Osteoblast (primary cell): ENCODE data around the gene PACSIN2. TPM values are rescaled to one million over a fixed set of nuclear protein-coding genes. Genes with fewer than 3 reads are reported as not detected.

ENCODE experiments used
- DNase-seq: peaks from one replicate; pipeline ENCODE4 v3.0.0; 2011; ENCODE audit warnings: low spot score, mixed read lengths; ENCODE audit not compliant: insufficient read length; ENCODE audit errors: missing footprints
- H2AFZ ChIP-seq: 2 replicates; pipeline ENCODE4 v1.6.0; 2011; ENCODE audit warnings: mild to moderate bottlenecking, low read length
- H3K27ac ChIP-seq: 2 replicates; pipeline ENCODE4 v1.5.1; 2011; ENCODE audit warnings: mild to moderate bottlenecking, low read depth, low read length, moderate library complexity
- H3K27me3 ChIP-seq: 2 replicates; pipeline ENCODE4 v1.6.0; 2012; ENCODE audit warnings: mild to moderate bottlenecking, control low read depth, inconsistent platforms, low read length, moderate library complexity; ENCODE audit not compliant: insufficient read depth
- H3K36me3 ChIP-seq: 2 replicates; pipeline ENCODE4 v1.5.1; 2011; ENCODE audit warnings: mild to moderate bottlenecking, low read length, control low read depth, moderate library complexity; ENCODE audit not compliant: insufficient read depth
- H3K4me1 ChIP-seq: 2 replicates; pipeline ENCODE4 v1.5.1; 2011; ENCODE audit warnings: mild to moderate bottlenecking, low read length, control low read depth, moderate library complexity; ENCODE audit not compliant: insufficient read depth
- H3K4me2 ChIP-seq: 2 replicates; pipeline ENCODE4 v1.6.0; 2011; ENCODE audit warnings: mild to moderate bottlenecking, low read length; ENCODE audit not compliant: insufficient read depth
- H3K4me3 ChIP-seq: fragments of 200-600 bp; sonication (generic); 3 replicates; pipeline ENCODE4 v1.5.1; 2012; ENCODE audit warnings: mild to moderate bottlenecking, low read length, inconsistent platforms; ENCODE audit not compliant: insufficient read depth
- H3K79me2 ChIP-seq: 2 replicates; pipeline ENCODE4 v1.6.0; 2012; ENCODE audit warnings: mild to moderate bottlenecking, low read length, control low read depth, inconsistent platforms; ENCODE audit not compliant: insufficient read depth
- H3K9me3 ChIP-seq: 2 replicates; pipeline ENCODE4 v1.5.1; 2011; ENCODE audit warnings: low read depth, low read length, control low read depth
- H4K20me1 ChIP-seq: 2 replicates; pipeline ENCODE4 v1.6.0; 2012; ENCODE audit warnings: mild to moderate bottlenecking, low read length, control low read depth; ENCODE audit not compliant: insufficient read depth
- total RNA-seq: library from RNA; depleted of rRNA; stranded (reverse); fragments of >200 nt; gene quantifications from 2 replicates; pipeline ENCODE4 v1.2.3, GENCODE V29; 2012
- TF ChIP-seq, protein P1 (sequence below): IDR thresholded peaks from 2 replicates; pipeline ENCODE4 v1.5.1; 2011; ENCODE audit warnings: mild to moderate bottlenecking, low read depth, low read length, moderate library complexity; ENCODE audit errors: extremely low read depth

Gene PACSIN2
- total RNA-seq, 1 donor = 38.0 TPM

DNA sequence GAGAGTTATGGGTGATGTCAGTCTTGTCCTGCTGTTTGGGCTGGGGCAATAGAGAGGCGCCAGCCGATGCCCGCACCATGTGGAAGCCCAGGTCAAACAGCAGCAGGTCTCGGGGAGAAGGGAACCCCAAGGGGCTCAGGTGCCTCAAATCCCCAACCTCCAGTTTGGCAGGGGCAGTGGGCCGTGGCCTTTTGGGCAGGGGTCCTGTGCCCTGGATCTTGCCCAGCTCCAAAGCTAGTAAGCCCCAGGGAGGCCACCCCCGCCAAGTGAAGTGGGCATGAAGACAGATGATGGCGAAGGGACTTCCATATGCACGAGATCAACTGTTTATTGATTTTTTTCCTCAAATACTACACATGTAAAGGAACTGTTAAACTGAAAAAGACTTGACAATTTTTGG lies 145.5 kb downstream of the PACSIN2 start:
- no peaks in the 10 kb centered on the region for H3K27me3 ChIP-seq
- peaks cover 5% of the 10 kb centered on the region for H4K20me1 ChIP-seq
- TF ChIP-seq, protein P1, sequence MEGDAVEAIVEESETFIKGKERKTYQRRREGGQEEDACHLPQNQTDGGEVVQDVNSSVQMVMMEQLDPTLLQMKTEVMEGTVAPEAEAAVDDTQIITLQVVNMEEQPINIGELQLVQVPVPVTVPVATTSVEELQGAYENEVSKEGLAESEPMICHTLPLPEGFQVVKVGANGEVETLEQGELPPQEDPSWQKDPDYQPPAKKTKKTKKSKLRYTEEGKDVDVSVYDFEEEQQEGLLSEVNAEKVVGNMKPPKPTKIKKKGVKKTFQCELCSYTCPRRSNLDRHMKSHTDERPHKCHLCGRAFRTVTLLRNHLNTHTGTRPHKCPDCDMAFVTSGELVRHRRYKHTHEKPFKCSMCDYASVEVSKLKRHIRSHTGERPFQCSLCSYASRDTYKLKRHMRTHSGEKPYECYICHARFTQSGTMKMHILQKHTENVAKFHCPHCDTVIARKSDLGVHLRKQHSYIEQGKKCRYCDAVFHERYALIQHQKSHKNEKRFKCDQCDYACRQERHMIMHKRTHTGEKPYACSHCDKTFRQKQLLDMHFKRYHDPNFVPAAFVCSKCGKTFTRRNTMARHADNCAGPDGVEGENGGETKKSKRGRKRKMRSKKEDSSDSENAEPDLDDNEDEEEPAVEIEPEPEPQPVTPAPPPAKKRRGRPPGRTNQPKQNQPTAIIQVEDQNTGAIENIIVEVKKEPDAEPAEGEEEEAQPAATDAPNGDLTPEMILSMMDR = no peak
- no peak overlapping the region for H3K27ac ChIP-seq
- peaks cover 31% of the 10 kb centered on the region for H3K36me3 ChIP-seq
- no peak overlapping the region for H3K4me3 ChIP-seq
- no peak overlapping the region for H2AFZ ChIP-seq
- H3K9me3 ChIP-seq = no peaks in the 10 kb centered on the region
- H3K4me1 ChIP-seq = peaks cover 5% of the 10 kb centered on the region
- DNase-seq = no peak
- no peaks in the 10 kb centered on the region for H3K79me2 ChIP-seq
- H3K4me2 ChIP-seq = no peak overlapping the region

DNA sequence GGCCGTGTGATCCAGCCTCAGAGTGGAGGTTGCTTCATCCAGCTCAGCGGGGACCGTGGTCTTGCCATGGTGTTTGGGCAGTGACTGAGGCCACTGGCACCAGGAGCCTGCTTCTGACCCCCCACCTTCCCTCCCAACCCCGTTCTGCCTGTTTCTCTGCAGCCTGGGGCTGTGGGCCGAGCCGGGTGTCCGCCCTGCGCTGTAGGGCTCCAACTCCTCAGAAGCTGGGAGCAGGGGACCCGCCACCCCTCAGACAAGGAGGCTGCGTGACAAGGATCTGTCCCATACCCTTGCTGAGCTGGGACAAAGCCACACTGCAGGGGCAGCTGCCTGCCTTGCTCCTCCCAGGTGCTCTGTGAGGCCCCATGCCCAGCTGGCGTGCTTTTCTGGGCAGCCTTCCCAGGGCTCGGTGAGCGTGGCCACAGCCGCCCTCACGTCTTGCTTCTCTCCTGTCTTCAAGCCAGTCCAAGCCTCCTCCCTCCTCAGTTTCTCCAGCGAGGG lies 146.1 kb downstream of the PACSIN2 start:
- Histone ChIP-seq H3K27ac (no peak overlapping the region), H3K36me3 (peaks cover 25% of the 10 kb centered on the region), H3K4me3 (no peak overlapping the region), H3K79me2 (no peaks in the 10 kb centered on the region), H3K9me3 (no peaks in the 10 kb centered on the region), H3K27me3 (no peaks in the 10 kb centered on the region), H2AFZ (no peak overlapping the region), H4K20me1 (peaks cover 5% of the 10 kb centered on the region), H3K4me2 (no peak overlapping the region), H3K4me1 (peaks cover 6% of the 10 kb centered on the region)
- peak; percentile 83 for DNase-seq
- TF ChIP-seq, protein P1 = no peak

DNA sequence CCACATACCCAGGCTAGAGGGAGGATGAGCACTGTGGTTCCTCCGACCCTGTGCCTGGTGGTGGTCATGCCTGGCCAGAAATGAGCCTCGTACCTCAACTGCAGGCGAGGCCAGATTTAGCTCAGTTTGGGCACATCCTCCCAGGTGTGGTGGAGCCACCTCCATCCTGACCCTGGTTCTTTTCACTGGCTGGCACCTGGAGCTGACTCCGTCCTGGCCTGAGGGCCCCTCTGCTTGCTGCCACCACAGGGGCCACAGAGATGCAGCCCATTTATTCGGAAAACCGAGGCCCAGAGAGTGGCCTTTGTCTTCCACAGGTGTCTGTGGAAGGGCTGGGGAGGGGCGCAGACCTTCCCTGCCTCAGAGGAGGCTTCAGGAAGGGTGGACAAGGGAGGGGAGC lies 148.8 kb downstream of the PACSIN2 start:
- TF ChIP-seq, protein P1 = no peak
- H3K4me1 ChIP-seq = peaks cover 16% of the 10 kb centered on the region
- H3K36me3 ChIP-seq = peaks cover 9% of the 10 kb centered on the region
- no peaks in the 10 kb centered on the region for H3K9me3 ChIP-seq
- no peaks in the 10 kb centered on the region for H4K20me1 ChIP-seq
- no peaks in the 10 kb centered on the region for H3K27me3 ChIP-seq
- H2AFZ ChIP-seq = no peak overlapping the region
- no peak overlapping the region for H3K4me3 ChIP-seq
- H3K4me2 ChIP-seq = no peak overlapping the region
- H3K27ac ChIP-seq = no peak overlapping the region
- no peaks in the 10 kb centered on the region for H3K79me2 ChIP-seq
- peak; percentile 76 for DNase-seq

DNA sequence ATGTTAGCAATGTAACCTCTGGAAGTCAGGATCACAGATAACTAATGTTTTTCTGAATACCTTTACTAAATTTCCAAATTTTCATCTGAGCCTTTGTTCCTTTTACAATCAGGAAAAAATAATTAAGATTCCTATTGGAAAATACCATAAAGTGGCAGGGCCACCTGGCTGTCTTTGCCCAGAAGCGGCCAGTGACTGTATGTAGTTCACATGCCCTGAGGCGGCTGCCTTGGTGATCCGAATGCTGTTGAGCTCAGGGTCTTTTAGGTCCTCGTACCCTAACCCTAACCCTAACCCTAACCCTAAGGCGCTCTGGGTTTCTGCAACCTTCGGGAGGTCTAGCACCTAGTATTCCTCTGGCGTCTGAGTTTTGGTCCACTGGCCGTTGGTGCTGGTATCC lies 149.4 kb downstream of the PACSIN2 start:
- no peak overlapping the region for H2AFZ ChIP-seq
- H3K9me3 ChIP-seq = no peaks in the 10 kb centered on the region
- TF ChIP-seq, protein P1 = no peak
- H3K27me3 ChIP-seq = no peaks in the 10 kb centered on the region
- DNase-seq = peak; percentile 49
- H3K4me2 ChIP-seq = no peak overlapping the region
- H4K20me1 ChIP-seq = no peaks in the 10 kb centered on the region
- peaks cover 3% of the 10 kb centered on the region for H3K36me3 ChIP-seq
- no peak overlapping the region for H3K4me3 ChIP-seq
- peaks cover 16% of the 10 kb centered on the region for H3K4me1 ChIP-seq
- H3K79me2 ChIP-seq = no peaks in the 10 kb centered on the region
- H3K27ac ChIP-seq = no peak overlapping the region
